ENCODE results near the gene ELMOD2.

- TF ChIP-seq CTCF (IDR thresholded peaks at IDR 0.05) (no peak), POLR2A (IDR thresholded peaks at IDR 0.05) (no peak)
Measured at GRCh38 chr4:140499391-140499790, 24.6 kb upstream of the ELMOD2 start.

Data from heart left ventricle (tissue), 13 donors.